ENCODE measurements around the gene ETS2.
"Not testable (repeated sequence)": the region's sequence is repeated elsewhere in the genome, so short reads cannot be mapped to it uniquely, and the experiment has no call there.

The ETS2 gene

DNA sequence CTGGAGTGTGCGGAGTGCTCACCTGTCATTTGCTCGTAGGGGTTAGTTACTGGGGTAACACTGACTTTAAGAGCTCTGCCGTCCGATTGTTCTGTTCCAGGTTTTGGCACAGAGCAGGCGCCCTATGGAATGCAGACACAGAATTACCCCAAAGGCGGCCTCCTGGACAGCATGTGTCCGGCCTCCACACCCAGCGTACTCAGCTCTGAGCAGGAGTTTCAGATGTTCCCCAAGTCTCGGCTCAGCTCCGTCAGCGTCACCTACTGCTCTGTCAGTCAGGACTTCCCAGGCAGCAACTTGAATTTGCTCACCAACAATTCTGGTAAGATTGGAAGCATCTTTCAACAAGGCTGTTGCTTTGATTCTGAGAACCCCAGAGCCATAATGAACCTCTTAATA lies 12.6 kb downstream of the ETS2 start:
- no peak for DNase-seq (ENCODE audit: low spot score)

GRCh38 chr21:38819051-38819718 lies 13.5 kb downstream of the ETS2 start:
- no peak for DNase-seq (ENCODE audit: low spot score)

- DNase-seq (ENCODE audit: low spot score) = no peak
Measured at GRCh38 chr21:38819719-38820159, 14.0 kb downstream of the ETS2 start.

DNA sequence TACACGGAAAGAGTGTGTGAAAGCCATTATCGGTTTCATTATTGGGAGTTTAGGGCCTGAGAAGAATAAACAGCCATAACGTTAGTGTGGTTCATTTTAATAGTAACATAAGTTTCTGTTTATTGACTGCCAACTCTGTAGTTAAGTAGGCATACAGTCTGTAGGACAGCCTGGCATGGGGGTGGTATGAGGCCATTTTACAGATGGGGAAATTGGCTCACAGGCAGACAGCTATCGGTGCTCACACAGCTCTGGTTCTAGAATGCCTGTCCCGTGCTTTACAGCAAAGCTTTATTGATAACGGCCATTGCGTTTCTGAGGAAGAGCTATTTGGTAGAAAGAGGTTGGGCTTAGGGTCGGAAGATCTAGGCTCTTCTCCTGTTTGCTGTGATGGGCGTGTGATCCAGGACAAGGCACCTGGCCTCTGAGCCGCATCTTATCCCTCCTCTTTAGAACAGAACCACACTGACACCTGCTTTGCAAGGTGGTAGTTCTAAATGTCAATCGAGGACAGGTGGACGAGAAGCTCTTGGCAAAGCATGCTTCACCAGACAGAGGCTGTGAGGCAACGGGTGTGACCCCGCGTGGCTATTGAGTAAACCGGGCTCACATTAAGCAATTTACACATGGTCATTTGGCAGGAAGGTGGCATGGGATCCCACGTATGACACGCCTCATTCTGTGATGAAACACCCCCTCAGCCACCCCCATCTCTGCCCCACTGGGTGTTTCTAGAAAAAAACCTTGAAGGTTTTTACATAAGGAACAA lies 14.9 kb downstream of the ETS2 start:
- no peak for DNase-seq (ENCODE audit: low spot score)

GRCh38 chr21:38821248-38821647 lies 15.5 kb downstream of the ETS2 start:
- DNase-seq (ENCODE audit: low spot score) = no peak

DNA sequence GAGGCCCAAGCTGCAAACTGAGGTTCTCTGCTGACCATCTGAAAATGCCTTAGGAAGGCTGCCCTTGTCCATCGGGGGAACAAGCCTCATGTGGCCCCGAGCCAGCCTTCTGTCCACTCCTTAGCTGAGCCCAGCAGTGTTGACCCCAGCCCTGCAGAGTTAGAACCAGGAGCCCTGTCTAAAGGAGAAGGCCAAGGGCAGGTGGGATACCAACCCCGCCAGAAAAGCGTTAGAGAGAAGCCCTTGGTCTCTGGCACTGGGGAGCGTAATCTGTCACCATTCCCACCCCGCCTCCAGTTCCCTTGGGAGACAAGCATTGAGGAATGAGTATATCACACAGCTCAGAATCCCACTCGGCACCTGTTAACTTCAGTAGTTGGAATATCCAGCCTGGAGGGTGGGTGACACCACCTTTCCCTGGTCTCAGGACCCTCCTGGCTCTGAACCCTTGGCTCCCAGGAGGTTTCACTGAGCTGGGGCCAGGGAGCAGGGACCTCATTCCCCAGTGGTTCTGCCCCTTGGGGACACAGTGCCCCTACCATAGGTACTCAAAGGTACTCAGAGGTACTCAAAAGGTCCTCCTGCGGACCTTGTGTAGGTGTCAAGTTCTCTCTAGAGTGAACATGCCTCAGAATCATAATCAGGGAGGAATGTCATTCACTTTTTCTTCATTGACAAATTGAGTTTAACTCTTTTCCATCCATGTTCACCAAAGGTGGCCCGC lies 16.4 kb downstream of the ETS2 start:
- DNase-seq (ENCODE audit: low spot score) = no peak

- DNase-seq (ENCODE audit: low spot score) = no peak
Measured at GRCh38 chr21:38822778-38823238, 17.1 kb downstream of the ETS2 start.

GRCh38 chr21:38823737-38824123 lies 18.0 kb downstream of the ETS2 start:
- DNase-seq (ENCODE audit: low spot score) = no peak

GRCh38 chr21:38824124-38824822 lies 18.5 kb downstream of the ETS2 start:
- no peak for DNase-seq (ENCODE audit: low spot score)

GRCh38 chr21:38825269-38825668 lies 19.5 kb downstream of the ETS2 start:
- DNase-seq (ENCODE audit: low spot score) = no peak

DNA sequence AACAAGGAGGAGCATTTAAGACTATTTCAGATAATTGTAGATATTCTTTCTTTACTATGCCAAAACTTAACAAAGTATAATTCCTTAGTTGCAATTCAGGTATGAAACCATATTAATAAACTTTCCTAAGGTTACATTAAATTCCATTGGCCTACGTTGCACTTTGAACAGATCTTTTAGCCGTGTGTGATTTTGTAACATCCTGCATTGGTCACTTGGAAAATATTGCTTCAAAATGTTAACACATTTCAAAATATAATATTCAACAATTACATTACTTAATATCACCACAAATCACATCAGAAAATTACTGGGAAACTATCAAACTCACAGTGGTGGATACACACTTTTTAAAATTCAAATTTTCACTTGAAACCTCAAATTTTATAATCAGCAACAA lies 20.2 kb downstream of the ETS2 start:
- DNase-seq (ENCODE audit: low spot score) = no peak

- DNase-seq (ENCODE audit: low spot score) = not testable (repeated sequence)
Measured at GRCh38 chr21:38828111-38828510, 22.4 kb downstream of the ETS2 start.

DNA sequence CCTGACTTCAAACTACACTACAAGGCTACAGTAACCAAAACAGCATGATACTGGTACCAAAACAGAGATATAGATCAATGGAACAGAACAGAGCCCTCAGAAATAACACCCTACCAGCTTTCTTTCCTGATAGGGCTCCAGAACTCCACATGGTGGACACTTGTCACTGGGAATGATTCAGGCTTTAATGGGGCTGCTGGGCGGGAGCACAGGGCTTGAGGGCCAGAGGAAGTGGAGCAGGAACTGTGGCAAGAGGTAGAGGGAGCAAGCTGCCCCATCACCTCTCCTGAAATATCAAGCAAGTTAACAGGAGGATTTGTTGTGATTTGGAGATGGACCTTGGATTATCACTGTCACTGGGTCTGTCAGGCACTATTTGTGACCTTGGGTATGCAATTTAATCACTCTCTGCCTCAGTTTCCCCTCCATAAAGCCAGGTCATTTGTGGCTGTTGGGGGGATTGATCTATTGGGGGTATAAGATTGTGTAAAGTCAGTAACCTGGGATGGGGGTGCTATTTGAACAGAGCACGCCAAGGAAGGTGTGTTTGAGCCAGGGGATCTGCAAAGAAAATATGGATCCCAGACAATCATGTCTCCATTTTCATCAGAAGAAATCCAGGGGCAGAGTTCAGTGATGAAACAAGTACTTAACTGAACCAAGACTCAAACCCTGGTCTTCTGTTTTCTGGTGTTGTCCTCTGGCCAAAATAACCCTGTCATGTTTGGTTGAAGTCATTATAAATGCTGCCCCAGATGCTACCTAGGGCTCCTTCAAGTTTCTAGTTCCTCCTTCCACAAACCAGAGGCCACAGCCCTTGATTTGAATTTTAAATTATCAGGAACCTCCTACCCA lies 25.2 kb downstream of the ETS2 start:
- no peak for DNase-seq (ENCODE audit: low spot score)

DNA sequence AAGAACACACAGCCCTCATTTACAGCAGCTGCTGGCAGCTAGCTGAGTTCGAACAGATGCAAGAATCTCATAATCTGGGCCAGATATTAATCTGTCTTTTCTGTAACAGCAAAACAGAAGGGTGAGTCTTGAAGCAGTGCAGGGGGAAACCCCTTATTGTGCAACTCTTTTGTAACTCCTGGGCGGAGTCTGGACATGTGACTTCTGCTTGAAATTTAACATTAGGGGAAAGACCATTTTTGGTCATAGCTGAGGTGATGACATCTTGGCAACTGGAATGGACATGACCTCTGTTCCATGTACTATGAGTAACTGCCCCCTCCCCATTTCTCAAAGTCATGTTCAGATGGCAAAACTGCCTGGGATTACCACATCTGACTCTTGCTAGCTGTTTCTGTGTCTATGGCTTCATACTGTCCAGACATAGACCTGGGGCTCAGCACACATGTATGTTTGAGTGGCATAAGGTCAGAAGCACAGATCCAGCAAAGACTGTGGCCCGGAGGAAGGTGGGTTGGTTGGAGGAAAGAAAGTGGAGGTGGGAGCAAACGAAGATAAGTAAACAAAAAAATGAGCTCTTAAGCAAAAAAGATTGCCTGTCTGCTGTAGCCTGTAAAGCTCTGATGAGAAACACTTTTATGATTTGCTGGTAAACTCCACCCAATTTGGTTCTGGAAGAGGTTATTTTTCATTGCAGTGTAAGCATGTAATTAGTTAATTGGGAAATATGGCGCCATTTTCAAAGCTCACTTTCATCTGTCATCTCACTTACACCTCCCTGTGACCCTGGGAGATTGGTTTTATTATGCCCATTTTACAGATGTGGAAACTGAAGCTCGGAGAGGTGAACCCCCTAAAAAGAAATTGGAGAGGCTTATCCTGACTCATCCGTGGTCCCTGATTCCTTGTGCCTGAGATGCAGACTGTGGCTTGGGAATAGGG lies 26.1 kb downstream of the ETS2 start:
- no peak for DNase-seq (ENCODE audit: low spot score)

DNA sequence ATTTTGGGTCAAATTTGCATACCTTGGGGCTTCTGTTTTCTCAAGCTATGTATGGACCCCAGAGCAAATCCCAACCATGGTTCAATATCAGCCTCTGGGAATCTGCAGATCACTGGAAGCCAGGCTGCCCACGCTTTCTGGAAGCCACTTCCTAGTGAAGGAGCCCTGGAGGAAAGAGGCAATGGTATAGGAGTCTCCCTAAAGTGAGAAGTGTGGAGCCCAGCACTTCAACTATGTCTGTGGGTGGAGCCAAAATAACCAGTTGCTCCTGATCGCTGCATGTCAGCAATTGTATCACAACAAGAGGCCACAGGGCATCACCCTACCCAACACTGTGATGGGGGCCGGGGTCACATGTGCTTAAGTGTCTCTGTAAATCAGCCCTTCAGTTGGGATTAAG lies 26.9 kb downstream of the ETS2 start:
- DNase-seq (ENCODE audit: low spot score) = no peak

- DNase-seq (ENCODE audit: low spot score) = no peak
Measured at GRCh38 chr21:38833117-38833516, 27.4 kb downstream of the ETS2 start.

GRCh38 chr21:38834725-38835124 lies 29.0 kb downstream of the ETS2 start:
- DNase-seq (ENCODE audit: low spot score) = no peak

DNA sequence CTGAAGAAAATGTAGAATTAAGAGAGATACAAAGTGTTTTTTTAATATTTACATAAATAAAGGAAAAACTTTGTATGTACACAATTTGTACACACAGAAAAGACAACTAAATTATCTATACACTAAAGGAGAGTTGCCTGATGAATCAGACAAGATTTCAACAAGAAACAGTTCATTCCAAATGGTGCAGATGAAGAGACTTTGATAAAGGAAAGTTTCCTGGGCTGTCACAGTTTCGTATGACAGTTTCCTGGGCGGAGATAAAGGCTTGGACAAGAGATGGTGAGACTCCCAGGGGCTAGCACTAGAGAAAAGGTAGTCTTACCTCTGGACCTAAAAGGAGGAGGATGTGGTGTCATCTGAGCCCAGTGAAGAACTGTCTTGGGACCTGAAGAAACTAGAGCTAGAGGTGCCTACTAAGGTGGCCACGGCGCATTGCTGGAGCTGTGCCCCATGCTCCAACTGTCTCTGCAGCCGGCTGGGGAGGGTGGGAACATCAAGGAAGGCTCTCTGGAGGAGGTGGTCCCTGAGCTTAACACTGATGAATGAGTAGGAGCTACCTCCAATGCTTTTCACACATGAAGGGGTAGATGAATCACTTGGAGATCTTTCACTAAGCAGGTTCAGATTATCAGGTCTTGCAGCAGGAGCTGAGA lies 32.2 kb downstream of the ETS2 start:
- DNase-seq (ENCODE audit: low spot score) = no peak

- DNase-seq (ENCODE audit: low spot score) = no peak
Measured at GRCh38 chr21:38838598-38839327, 33.0 kb downstream of the ETS2 start.

Measured in Ammon's horn (tissue), 1 donor.